ENCODE results near the gene MAPKAPK5. TPM values are rescaled to one million over a fixed set of nuclear protein-coding genes. Genes with fewer than 3 reads are reported as not detected.

MAPKAPK5 gene
- total and polyA plus RNA-seq, 10 of the 15 experiments (the other 5 are each of a cell fraction or from before 2014, with no cell fraction given): 12.6 to 54.3 (median 41.5) TPM

DNA sequence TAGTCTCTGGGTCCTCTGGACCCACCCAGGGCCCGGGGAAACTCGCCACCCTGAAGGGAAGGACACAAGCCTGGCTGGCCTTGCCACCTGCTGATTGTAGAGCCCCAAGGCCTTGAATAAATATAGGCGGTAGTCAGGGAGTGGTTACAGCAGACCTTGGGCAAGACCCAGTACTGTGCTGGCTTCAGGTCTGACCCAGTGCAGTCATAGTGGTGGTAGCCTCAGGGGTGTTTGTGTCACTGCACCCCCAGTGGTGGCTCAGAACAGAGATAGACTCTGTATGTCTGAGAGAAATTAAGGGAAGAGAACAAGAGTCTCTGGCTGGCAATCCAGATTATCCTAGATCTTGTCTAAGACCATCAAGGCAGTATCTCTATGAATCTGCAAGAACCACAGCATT is 63.5 kb downstream of the MAPKAPK5 start:
- ChIA-PET POLR2A (no interaction called here), CTCF (no interaction called here), RAD21 (ENCODE audit: unreplicated experiment) (interaction anchor here (0.9 kb wide), 1 partner anchor 109 kb away, joined by 3 read pairs; no protein-coding TSS in a partner anchor), SMC1A (ENCODE audit: uncharacterized antibody, unreplicated experiment) (no interaction called here)
- Histone ChIP-seq H3K4me3 (no peak overlapping the region), H3K36me3 (ENCODE audit: control insufficient read depth in 2 of 2, insufficient read depth in 2 of 2, low read length in 1 of 2) (no peaks in the 10 kb centered on the region), H3K4me2 (ENCODE audit: control insufficient read depth, insufficient read depth) (no peak overlapping the region), H3K27ac (ENCODE audit: control insufficient read depth, insufficient read depth) (no peak overlapping the region), H3K4me1 (ENCODE audit: control insufficient read depth, insufficient read depth, low read length) (no peaks in the 10 kb centered on the region), H2AFZ (ENCODE audit: control insufficient read depth, low read depth, low read length) (no peak overlapping the region), H3K27me3 (replicated peaks in 1 of 2; ENCODE audit: control insufficient read depth in 2 of 2, insufficient read depth in 2 of 2, low read length in 1 of 2) (no peaks in the 10 kb centered on the region), H4K20me1 (ENCODE audit: control insufficient read depth, insufficient read depth) (no peaks in the 10 kb centered on the region), H3K79me2 (ENCODE audit: control insufficient read depth, insufficient read depth, low read length) (no peaks in the 10 kb centered on the region), H3K9me3 (replicated peaks; ENCODE audit: control insufficient read depth, insufficient read depth, low read length) (no peaks in the 10 kb centered on the region; the same call in 2 of the 3 replicates), H3K9ac (ENCODE audit: control insufficient read depth, insufficient read depth, low read length) (no peak overlapping the region)
- DNase-seq (ENCODE audit: low read depth, low spot score) (no peak), ATAC-seq (no peak), FAIRE-seq (no peak)
- 97% methylated on average over 3 of the region's 3 CpGs for WGBS (ENCODE audit: insufficient coverage, insufficient replicate concordance, low lambda C conversion rate, missing lambda C conversion rate)
- BruUV-seq (replicated peaks): no TSS peak
- TF ChIP-seq SMAD1 (IDR thresholded peaks at IDR 0.05; ENCODE audit: low read depth, partially characterized antibody): no peak
- TF ChIP-seq, protein P1, sequence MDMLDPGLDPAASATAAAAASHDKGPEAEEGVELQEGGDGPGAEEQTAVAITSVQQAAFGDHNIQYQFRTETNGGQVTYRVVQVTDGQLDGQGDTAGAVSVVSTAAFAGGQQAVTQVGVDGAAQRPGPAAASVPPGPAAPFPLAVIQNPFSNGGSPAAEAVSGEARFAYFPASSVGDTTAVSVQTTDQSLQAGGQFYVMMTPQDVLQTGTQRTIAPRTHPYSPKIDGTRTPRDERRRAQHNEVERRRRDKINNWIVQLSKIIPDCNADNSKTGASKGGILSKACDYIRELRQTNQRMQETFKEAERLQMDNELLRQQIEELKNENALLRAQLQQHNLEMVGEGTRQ (IDR thresholded peaks at IDR 0.05; ENCODE audit: borderline replicate concordance, low read depth, low read length): no peak
- TF ChIP-seq, protein P2, sequence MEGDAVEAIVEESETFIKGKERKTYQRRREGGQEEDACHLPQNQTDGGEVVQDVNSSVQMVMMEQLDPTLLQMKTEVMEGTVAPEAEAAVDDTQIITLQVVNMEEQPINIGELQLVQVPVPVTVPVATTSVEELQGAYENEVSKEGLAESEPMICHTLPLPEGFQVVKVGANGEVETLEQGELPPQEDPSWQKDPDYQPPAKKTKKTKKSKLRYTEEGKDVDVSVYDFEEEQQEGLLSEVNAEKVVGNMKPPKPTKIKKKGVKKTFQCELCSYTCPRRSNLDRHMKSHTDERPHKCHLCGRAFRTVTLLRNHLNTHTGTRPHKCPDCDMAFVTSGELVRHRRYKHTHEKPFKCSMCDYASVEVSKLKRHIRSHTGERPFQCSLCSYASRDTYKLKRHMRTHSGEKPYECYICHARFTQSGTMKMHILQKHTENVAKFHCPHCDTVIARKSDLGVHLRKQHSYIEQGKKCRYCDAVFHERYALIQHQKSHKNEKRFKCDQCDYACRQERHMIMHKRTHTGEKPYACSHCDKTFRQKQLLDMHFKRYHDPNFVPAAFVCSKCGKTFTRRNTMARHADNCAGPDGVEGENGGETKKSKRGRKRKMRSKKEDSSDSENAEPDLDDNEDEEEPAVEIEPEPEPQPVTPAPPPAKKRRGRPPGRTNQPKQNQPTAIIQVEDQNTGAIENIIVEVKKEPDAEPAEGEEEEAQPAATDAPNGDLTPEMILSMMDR (IDR thresholded peaks at IDR 0.05 in 2 of 3, conservative IDR thresholded peaks at IDR 0.05 in 1 of 3; ENCODE audit: control insufficient read depth in 2 of 3, extremely low read depth in 1 of 3, insufficient read depth in 1 of 3, low read depth in 3 of 3, low read length in 3 of 3): no peak
- TF ChIP-seq EP300 (IDR thresholded peaks at IDR 0.05; ENCODE audit: borderline replicate concordance in 1 of 2, control insufficient read depth in 1 of 2, low read depth in 2 of 2, low read length in 2 of 2): no peak
- no peak for TF ChIP-seq WRNIP1 (IDR thresholded peaks at IDR 0.05; ENCODE audit: borderline replicate concordance, low read depth, low read length)
- TF ChIP-seq RUNX3 (IDR thresholded peaks at IDR 0.05; ENCODE audit: low read length): no peak
- no peak for TF ChIP-seq NR2C1 (IDR thresholded peaks at IDR 0.05)
- no peak for TF ChIP-seq TCF12 (IDR thresholded peaks at IDR 0.05; ENCODE audit: low read depth, low read length)
- TF ChIP-seq MEF2B (IDR thresholded peaks at IDR 0.05; ENCODE audit: partially characterized antibody, poor library complexity, severe bottlenecking): no peak
- no peak for TF ChIP-seq SUPT20H (IDR thresholded peaks at IDR 0.05; ENCODE audit: borderline replicate concordance, control insufficient read depth, low read depth, low read length)
- TF ChIP-seq ESRRA (IDR thresholded peaks at IDR 0.05; ENCODE audit: low read length): no peak
- no peak for TF ChIP-seq ZNF24 (IDR thresholded peaks at IDR 0.05)
- no peak for TF ChIP-seq SREBF1 (IDR thresholded peaks at IDR 0.05; ENCODE audit: low read length)
- no peak for TF ChIP-seq SPI1 (IDR thresholded peaks at IDR 0.05; ENCODE audit: borderline replicate concordance, insufficient read depth, low read depth, low read length)
- no peak for TF ChIP-seq SMAD5 (IDR thresholded peaks at IDR 0.05; ENCODE audit: low read depth)
- in situ Hi-C loops (cut with MboI) (no loop called here), intact Hi-C loops (cut with micrococcal nuclease; ENCODE audit: unreplicated experiment) (no loop called here)
